ENCODE measurements around the gene C10orf67.
"Not testable (repeated sequence)": the region's sequence is repeated elsewhere in the genome, so short reads cannot be mapped to it uniquely, and the experiment has no call there.

C10orf67 gene

GRCh38 chr10:23262928-23263327 is 81.7 kb downstream of the C10orf67 start:
- DNase-seq, result no peak

- no peak for DNase-seq
Measured at GRCh38 chr10:23258516-23258915, 86.1 kb downstream of the C10orf67 start.

GRCh38 chr10:23253780-23254179 is 90.8 kb downstream of the C10orf67 start:
- DNase-seq, result no peak

- not testable (repeated sequence) for DNase-seq
Measured at GRCh38 chr10:23252859-23253258, 91.7 kb downstream of the C10orf67 start.

- not testable (repeated sequence) for DNase-seq
Measured at GRCh38 chr10:23241779-23242178, 102.8 kb downstream of the C10orf67 start.

GRCh38 chr10:23238015-23238414 is 106.6 kb downstream of the C10orf67 start:
- no peak for DNase-seq

GRCh38 chr10:23230582-23230981 is 114.0 kb downstream of the C10orf67 start:
- DNase-seq, result no peak

GRCh38 chr10:23217471-23217870 is 127.1 kb downstream of the C10orf67 start:
- DNase-seq, result no peak

- no peak for DNase-seq
Measured at GRCh38 chr10:23205972-23206642, 138.5 kb downstream of the C10orf67 start.

- no peak for DNase-seq
Measured at GRCh38 chr10:23204773-23205172, 139.8 kb downstream of the C10orf67 start.

- DNase-seq, result no peak
Measured at GRCh38 chr10:23203369-23204325, 140.9 kb downstream of the C10orf67 start.

- no peak for DNase-seq
Measured at GRCh38 chr10:23202779-23203178, 141.8 kb downstream of the C10orf67 start.

- DNase-seq, result no peak
Measured at GRCh38 chr10:23201837-23202236, 142.8 kb downstream of the C10orf67 start.

GRCh38 chr10:23200997-23201652 is 143.5 kb downstream of the C10orf67 start:
- no peak for DNase-seq

GRCh38 chr10:23200586-23200985 is 144.0 kb downstream of the C10orf67 start:
- no peak for DNase-seq

- DNase-seq, result no peak
Measured at GRCh38 chr10:23199768-23200511, 144.7 kb downstream of the C10orf67 start.

- DNase-seq, result no peak
Measured at GRCh38 chr10:23198940-23199767, 145.4 kb downstream of the C10orf67 start.

GRCh38 chr10:23198610-23198939 is 146.0 kb downstream of the C10orf67 start:
- DNase-seq, result no peak

- DNase-seq, result no peak
Measured at GRCh38 chr10:23197416-23197861, 147.2 kb downstream of the C10orf67 start.

- DNase-seq, result no peak
Measured at GRCh38 chr10:23196915-23197314, 147.7 kb downstream of the C10orf67 start.

- no peak for DNase-seq
Measured at GRCh38 chr10:23195846-23196600, 148.6 kb downstream of the C10orf67 start.
